HG03342 (cell line): ENCODE data around the gene ZBED2.
"Not testable (repeated sequence)": the region's sequence is repeated elsewhere in the genome, so short reads cannot be mapped to it uniquely, and the experiment has no call there.

ENCODE experiments used
- ATAC-seq: cut with Tn5 transposase; IDR thresholded peaks from one replicate; pipeline ENCODE4 v1.9.1; 2021; ENCODE audit warnings: mild to moderate bottlenecking, moderate library complexity; ENCODE audit not compliant: unreplicated experiment

Gene ZBED2

DNA sequence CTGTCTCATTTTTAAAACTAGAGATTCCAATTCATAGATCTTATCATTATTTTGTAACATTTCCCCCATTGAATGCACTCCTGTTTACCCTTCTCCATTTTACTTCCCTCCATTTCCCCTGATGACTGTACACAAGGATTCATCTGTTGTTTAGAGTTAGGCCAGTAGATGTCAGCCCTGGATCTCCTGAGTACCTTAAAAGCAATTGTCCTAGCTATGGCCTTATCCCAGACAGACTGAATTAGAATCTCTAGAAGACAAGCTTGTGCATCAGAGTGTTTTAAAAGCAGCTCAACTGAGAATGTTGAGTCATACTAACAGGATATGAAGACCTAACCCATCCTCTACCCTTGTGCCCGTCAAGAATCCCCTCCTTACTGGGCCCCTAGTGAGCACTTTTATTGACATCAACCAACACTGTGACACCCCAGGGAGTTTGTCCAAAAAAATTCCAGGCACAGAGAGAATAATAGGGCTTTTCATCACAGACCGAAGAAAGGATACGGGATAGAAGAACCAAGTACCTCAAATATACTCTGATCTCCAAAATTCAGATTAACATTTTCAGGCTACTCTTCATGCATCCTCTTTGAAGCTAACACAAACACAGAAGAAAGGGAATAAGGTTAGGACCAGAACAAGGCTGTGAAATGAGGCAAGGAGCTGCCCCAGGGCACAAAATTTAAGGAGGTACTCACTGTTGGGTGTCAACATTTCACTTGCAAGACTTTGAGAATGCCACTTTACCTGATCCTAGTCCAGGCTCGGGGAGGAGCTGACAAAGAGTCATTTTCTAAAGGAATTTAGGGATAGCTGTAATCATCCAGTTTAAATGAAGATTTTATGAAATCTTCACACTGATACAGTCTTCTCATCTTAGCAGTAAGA, 17.1 kb downstream of the ZBED2 start:
- peak; percentile 94 for ATAC-seq

DNA sequence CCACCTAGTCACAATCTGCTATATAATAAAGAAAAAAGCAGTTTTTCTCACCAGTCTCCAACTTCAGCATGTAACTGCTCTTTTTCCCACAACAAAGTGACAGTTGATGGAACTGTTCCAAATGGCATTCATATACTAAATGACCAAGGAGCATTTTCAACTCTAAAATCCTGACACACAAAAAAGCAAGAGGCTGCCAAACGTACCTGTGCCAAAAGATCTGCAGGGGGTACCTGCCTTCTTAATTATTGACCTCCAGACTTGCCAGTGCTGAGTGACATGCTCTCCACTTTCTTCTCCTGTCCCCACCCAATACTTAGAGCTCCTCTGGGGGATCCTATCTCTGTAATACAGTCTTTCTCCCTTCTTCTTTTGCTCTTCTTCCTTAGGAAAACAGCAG, 18.0 kb downstream of the ZBED2 start:
- ATAC-seq, result no peak

DNA sequence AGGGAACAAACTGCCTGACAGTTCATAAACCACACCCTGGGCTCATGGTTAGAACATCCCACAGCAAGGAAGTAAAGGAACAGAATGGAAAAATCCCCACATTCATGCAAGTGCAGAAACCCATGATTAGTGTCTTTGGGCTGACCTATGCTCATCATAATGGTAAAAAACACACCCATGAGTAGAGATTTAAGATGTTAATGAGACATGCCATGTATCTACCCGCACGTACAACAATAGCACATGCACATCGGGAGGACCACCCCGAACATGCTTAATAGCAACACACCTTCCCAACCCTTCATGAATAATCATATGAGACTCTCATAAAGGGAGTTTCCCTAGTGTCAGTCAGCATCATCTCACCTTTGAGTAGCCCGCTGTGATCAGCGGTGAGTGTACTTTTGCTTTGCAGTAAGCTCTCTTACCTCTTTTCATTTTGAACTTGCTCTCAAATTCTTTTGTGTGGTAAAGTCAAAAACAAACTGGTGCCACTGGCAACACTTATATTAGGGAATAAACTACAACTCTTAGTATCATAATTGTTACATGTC, 23.2 kb downstream of the ZBED2 start:
- ATAC-seq, result no peak

DNA sequence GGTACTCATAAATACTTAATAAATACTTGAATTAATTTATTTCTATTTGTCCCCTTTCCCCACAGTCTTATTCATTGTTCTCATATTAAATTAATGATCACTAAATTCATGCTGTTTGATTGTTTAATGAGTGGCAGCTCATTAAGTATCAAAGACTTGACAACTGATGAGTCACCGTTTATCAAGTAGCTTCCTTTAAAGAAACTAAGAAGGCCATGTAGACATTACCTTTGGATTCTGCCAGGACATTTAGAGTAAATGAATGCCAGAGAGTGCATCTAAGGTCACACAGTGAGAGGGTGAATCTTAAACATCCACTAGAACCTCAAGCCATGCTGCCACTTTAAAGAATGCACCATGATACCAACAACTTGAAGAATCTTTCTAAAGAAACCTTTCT, 23.9 kb downstream of the ZBED2 start:
- ATAC-seq, result no peak

DNA sequence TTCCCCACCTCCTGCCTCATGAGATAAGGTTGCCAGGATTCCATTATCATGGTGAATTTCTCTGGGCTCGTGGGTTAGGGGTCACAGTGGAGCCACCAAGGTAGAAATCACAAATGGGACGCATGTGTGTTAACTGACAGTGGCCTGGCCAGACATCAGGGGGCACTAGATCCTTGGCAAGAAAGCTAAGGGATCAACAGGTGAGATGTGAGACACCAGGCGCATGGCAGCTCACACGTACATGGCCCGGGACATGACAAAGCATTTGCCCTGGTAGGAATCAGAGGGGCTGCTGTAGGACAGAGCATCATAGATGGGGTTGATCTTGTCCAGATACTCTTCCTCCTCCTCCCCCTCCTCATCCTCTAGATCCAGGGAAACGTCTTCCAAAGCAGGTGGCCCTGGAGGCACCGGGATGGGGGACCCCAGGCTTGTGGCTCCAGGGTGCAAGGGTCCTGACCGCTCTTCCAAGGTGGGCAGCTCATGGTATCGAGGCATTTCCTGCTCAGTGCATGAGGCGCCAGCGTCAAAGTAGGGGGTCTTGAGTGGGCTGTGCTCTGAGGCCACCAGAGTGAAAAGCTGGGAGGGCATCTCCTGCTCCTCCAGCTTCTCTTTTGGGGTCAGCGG, 24.6 kb downstream of the ZBED2 start:
- ATAC-seq, result no peak

DNA sequence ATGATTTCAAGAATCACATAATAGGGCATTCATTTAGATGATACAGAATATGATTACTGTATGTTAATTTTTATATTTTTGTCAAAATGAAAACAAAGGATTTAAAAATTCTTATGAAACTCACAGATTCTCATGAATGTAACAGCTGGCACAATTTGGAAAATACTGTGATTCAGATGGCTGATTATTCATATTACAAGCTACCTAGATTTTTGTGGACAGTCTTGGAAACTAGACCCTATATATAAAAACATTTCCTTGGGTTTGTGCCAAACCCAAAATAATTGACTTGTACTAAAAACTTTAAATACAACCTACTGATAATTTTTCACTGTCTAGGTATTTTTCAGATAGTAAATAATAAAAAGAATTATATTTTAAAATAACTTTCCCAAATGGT, 26.2 kb downstream of the ZBED2 start:
- ATAC-seq, result no peak

DNA sequence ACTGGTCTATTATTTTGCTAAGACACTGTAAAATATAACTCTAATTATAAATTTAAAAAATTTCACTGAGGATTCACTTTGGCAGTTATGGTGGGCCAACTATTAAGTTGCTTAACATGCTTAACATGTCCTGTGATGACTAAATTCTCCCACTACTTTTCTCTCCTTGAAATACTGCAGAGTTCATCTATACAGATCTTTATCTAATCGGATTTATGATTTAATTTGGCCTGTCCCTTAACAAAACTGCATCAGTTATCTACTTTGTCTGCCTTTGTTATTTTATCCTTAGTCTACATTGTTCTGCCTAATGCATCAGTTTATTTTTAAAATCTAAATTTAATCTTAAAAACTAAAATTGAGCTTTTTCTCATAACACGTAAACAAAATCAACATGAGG, 26.8 kb downstream of the ZBED2 start:
- ATAC-seq, result no peak

DNA sequence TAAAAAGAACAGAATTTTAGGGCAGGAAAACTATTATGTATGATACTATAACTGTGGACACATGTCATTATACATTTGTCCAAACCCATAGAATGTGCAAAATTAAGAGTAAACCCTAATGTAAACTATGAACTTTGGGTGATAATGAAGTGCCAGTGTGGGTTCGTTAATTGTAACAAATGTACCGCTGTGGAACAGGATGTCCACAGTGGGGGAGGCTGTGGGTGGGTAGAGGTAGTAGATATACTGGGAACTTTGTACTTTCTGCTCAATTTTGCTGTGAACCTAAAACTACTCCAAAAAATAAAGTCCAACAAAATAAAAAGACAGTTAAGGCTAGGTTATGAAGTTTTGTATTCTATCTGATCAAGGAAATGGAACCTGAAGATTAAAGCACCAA, 28.3 kb downstream of the ZBED2 start:
- ATAC-seq, result no peak

DNA sequence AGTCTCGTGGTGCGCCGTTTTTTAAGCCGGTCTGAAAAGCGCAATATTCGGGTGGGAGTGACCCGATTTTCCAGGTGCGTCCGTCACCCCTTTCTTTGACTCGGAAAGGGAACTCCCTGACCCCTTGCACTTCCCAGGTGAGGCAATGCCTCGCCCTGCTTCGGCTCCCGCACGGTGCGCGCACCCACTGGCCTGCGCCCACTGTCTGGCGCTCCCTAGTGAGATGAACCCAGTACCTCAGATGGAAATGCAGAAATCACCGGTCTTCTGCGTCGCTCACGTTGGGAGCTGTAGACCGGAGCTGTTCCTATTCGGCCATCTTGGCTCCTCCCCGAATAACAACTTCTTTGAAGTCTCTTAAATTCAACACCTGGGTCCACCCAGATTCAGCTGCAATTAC, 33.2 kb downstream of the ZBED2 start:
- ATAC-seq, result not testable (repeated sequence)

DNA sequence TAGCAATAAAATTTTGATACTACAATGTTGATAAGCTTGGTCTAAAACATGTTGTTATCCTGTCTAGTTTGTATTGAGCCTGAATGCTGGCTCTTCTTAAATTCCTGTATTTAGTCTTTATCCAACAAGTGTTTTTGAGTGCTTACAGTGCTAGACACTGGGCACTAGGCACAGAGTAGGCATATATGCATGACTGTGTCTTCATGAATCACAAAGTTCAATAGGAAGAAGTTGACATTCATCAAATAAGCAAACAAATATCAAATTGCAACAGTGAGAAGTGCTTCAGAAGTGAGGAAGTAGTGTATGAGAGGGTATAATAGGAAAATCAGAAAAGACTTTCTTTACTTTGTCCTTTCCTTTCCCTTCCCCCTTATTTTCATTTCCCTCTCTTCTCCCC, 46.4 kb downstream of the ZBED2 start:
- no peak for ATAC-seq

DNA sequence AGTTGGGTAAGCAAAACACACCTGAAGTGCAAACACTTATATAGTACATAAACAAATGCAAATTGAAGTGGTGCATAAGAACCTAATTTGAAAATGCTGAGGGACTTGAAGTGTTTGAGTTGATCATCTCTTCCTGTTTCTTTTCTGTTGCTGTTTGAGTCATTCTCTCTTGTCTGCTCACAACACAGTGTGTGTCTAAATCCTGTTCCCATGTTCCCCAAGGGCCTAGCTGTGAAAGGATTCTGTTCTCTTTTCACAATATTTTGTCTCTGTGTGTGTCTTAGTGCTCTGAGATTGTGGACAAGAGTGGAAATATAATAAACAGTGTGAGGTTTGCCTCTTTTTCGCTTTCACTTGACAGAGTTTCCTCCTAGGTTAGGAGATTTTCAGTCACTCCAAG, 47.1 kb downstream of the ZBED2 start:
- peak; percentile 80 for ATAC-seq

DNA sequence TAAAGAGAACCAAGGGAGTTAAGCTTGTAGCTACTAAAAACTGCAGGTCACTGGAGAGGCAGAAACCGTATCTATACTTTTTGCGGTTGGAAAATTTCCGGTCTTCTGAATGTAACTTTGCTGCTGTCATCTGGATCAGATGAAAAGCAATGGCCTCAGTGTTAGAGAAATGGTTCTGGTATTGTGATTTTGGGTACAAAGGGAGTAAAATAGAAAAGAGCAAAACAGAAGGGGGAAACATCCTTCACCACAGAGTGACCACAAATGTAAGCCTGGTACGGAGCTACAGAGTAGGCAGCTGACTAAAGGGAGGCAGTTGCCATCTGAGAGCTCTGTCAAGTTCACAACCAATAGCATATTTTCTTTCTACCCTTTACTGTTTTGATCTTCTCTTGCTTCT, 47.5 kb downstream of the ZBED2 start:
- peak; percentile 74 for ATAC-seq

DNA sequence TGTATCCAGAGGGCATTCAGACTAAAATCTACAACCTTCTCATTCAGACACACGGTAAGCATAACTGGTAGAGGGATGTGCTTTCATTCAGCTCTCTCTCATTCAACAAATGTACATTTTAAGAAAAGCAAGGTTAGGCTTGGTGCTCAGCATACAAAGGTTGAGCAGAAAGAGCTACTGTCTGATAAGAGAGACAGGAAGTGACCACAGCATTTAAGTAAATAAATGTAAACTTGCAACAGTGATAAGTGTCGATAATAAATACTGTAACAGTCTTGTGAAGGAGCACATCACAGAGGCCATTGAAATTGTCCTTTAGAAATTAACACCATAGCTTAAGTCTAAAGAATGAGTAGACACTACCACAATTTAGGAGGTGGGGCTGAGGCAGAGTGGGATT, 49.8 kb downstream of the ZBED2 start:
- ATAC-seq, result no peak
